22Rv1 (cell line): ENCODE data around the gene CNNM4.
"Not testable (repeated sequence)": the region's sequence is repeated elsewhere in the genome, so short reads cannot be mapped to it uniquely, and the experiment has no call there.

ENCODE experiments used
- ZFX ChIP-seq: fragments of 450-650 bp; IDR thresholded peaks from 2 replicates; pipeline ENCODE4 v1.6.1; 2017; ENCODE audit warnings: antibody characterized with exemption, borderline replicate concordance
- TF ChIP-seq, protein P1 (sequence below): fragments of 450-650 bp; IDR thresholded peaks from 2 replicates; pipeline ENCODE4 v1.5.1; 2017; ENCODE audit warnings: mild to moderate bottlenecking

DNA sequence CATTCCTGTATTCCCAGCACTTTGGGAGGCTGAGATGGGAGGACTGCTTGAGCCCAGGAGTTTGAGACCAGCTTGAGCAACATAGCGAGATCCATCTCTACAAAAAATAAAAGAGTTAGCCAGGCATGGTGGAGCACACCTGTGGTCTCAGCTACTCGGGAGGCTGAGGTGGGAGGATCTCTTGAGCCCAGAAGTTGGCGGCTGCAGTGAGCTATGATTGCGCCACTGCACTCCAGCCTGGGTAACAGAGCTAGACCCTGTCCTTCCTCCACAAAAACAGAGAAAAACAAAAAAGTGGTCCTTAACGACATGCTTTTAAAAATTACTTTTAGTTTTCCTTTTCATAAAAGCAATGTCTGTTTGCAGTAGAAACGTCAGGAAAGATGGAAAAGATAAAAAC is 35.8 kb downstream of the CNNM4 start:
- TF ChIP-seq, protein P1, sequence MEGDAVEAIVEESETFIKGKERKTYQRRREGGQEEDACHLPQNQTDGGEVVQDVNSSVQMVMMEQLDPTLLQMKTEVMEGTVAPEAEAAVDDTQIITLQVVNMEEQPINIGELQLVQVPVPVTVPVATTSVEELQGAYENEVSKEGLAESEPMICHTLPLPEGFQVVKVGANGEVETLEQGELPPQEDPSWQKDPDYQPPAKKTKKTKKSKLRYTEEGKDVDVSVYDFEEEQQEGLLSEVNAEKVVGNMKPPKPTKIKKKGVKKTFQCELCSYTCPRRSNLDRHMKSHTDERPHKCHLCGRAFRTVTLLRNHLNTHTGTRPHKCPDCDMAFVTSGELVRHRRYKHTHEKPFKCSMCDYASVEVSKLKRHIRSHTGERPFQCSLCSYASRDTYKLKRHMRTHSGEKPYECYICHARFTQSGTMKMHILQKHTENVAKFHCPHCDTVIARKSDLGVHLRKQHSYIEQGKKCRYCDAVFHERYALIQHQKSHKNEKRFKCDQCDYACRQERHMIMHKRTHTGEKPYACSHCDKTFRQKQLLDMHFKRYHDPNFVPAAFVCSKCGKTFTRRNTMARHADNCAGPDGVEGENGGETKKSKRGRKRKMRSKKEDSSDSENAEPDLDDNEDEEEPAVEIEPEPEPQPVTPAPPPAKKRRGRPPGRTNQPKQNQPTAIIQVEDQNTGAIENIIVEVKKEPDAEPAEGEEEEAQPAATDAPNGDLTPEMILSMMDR: not testable (repeated sequence)
- not testable (repeated sequence) for TF ChIP-seq ZFX
